Measurements from ENCODE around the gene ZEB2.
"Not testable (repeated sequence)": the region's sequence is repeated elsewhere in the genome, so short reads cannot be mapped to it uniquely, and the experiment has no call there.

ZEB2 gene

GRCh38 chr2:144376460-144376859 lies 143.5 kb downstream of the ZEB2 start:
- DNase-seq: no peak

GRCh38 chr2:144374163-144374661 lies 145.7 kb downstream of the ZEB2 start:
- no peak for DNase-seq

- no peak for DNase-seq
These were observed 147.4 kb downstream of the ZEB2 start for GRCh38 chr2:144372410-144373080.

- DNase-seq: no peak
These were observed 148.9 kb downstream of the ZEB2 start for GRCh38 chr2:144370937-144371584.

GRCh38 chr2:144369416-144369815 lies 150.5 kb downstream of the ZEB2 start:
- no peak for DNase-seq

- DNase-seq: no peak
These were observed 153.0 kb downstream of the ZEB2 start for GRCh38 chr2:144366825-144367429.

- no peak for DNase-seq
These were observed 154.8 kb downstream of the ZEB2 start for GRCh38 chr2:144364944-144365738.

- DNase-seq: not testable (repeated sequence)
These were observed 155.7 kb downstream of the ZEB2 start for GRCh38 chr2:144364247-144364646.

- DNase-seq: no peak
These were observed 157.5 kb downstream of the ZEB2 start for GRCh38 chr2:144362401-144362800.

- DNase-seq: no peak
These were observed 158.2 kb downstream of the ZEB2 start for GRCh38 chr2:144361742-144362141.

GRCh38 chr2:144359684-144360083 lies 160.2 kb downstream of the ZEB2 start:
- no peak for DNase-seq

- DNase-seq: no peak
These were observed 160.9 kb downstream of the ZEB2 start for GRCh38 chr2:144358979-144359541.

GRCh38 chr2:144358374-144358964 lies 161.4 kb downstream of the ZEB2 start:
- DNase-seq: no peak

- no peak for DNase-seq
These were observed 162.1 kb downstream of the ZEB2 start for GRCh38 chr2:144357623-144358373.

- DNase-seq: no peak
These were observed 163.5 kb downstream of the ZEB2 start for GRCh38 chr2:144356402-144356801.

- DNase-seq: no peak
These were observed 165.0 kb downstream of the ZEB2 start for GRCh38 chr2:144354953-144355352.

GRCh38 chr2:144351687-144352086 lies 168.2 kb downstream of the ZEB2 start:
- DNase-seq: no peak

- no peak for DNase-seq
These were observed 169.6 kb downstream of the ZEB2 start for GRCh38 chr2:144350151-144350802.

GRCh38 chr2:144349674-144350073 lies 170.2 kb downstream of the ZEB2 start:
- no peak for DNase-seq

- DNase-seq: no peak
These were observed 171.1 kb downstream of the ZEB2 start for GRCh38 chr2:144348846-144349245.

GRCh38 chr2:144346229-144346628 lies 173.7 kb downstream of the ZEB2 start:
- no peak for DNase-seq

All from NCI-H2227 treated with DMSO at 0.1 percent for 48 hours (cell line).